ENCODE data around the gene SMOC1. TPM values are rescaled to one million over a fixed set of nuclear protein-coding genes. Genes with fewer than 3 reads are reported as not detected.

Gene SMOC1
- total RNA-seq, 2 donors from 2014 or later: not detected

GRCh38 chr14:70023871-70024270, 144.7 kb downstream of the SMOC1 start:
- ATAC-seq (no peak), DNase-seq (no peak)
- Mint-ChIP-seq H3K27ac (no peak overlapping the region), H3K4me3 (no peak overlapping the region), H3K36me3 (ENCODE audit: low read depth) (no peaks in the 10 kb centered on the region), H3K4me1 (peaks cover 11% of the 10 kb centered on the region), H3K27me3 (peaks cover 35% of the 10 kb centered on the region)
- no peaks in the 10 kb centered on the region for H3K9me3 ChIP-seq (ENCODE audit: control insufficient read depth, low read length, poor library complexity, severe bottlenecking)

- ATAC-seq (peak; percentile 58), DNase-seq (peak; percentile 17 to 48 (median 26))
- H3K27ac Mint-ChIP-seq: peak overlapping the region; percentile 14
- peaks cover 7% of the 10 kb centered on the region for H3K4me1 Mint-ChIP-seq
- H3K9me3 ChIP-seq (ENCODE audit: control insufficient read depth, low read length, poor library complexity, severe bottlenecking): no peaks in the 10 kb centered on the region
- no peak overlapping the region for H3K4me3 Mint-ChIP-seq
- peaks cover 2% of the 10 kb centered on the region for H3K36me3 Mint-ChIP-seq (ENCODE audit: low read depth)
- peaks cover 40% of the 10 kb centered on the region for H3K27me3 Mint-ChIP-seq
Observed at GRCh38 chr14:70027785-70028428, 148.7 kb downstream of the SMOC1 start.

- H3K27ac Mint-ChIP-seq: no peak overlapping the region
- ATAC-seq: no peak
- peaks cover 45% of the 10 kb centered on the region for H3K27me3 Mint-ChIP-seq
- H3K9me3 ChIP-seq (ENCODE audit: control insufficient read depth, low read length, poor library complexity, severe bottlenecking): no peaks in the 10 kb centered on the region
- no peak overlapping the region for H3K4me3 Mint-ChIP-seq
- peaks cover 7% of the 10 kb centered on the region for H3K4me1 Mint-ChIP-seq
- no peak for DNase-seq
- H3K36me3 Mint-ChIP-seq (ENCODE audit: low read depth): peaks cover 3% of the 10 kb centered on the region
Observed at GRCh38 chr14:70029296-70030132, 150.3 kb downstream of the SMOC1 start.

- H3K4me3 Mint-ChIP-seq: no peak overlapping the region
- H3K4me1 Mint-ChIP-seq: peaks cover 5% of the 10 kb centered on the region
- no peak overlapping the region for H3K27ac Mint-ChIP-seq
- peaks cover 4% of the 10 kb centered on the region for H3K36me3 Mint-ChIP-seq (ENCODE audit: low read depth)
- H3K27me3 Mint-ChIP-seq: peaks cover 44% of the 10 kb centered on the region
- no peaks in the 10 kb centered on the region for H3K9me3 ChIP-seq (ENCODE audit: control insufficient read depth, low read length, poor library complexity, severe bottlenecking)
- DNase-seq (no peak), ATAC-seq (no peak)
Observed at GRCh38 chr14:70032016-70032415, 152.8 kb downstream of the SMOC1 start.

GRCh38 chr14:70032447-70032846, 153.2 kb downstream of the SMOC1 start:
- DNase-seq (no peak), ATAC-seq (no peak)
- Mint-ChIP-seq H3K36me3 (ENCODE audit: low read depth) (peaks cover 4% of the 10 kb centered on the region), H3K27me3 (peaks cover 44% of the 10 kb centered on the region), H3K4me1 (peaks cover 5% of the 10 kb centered on the region), H3K4me3 (no peak overlapping the region), H3K27ac (no peak overlapping the region)
- H3K9me3 ChIP-seq (ENCODE audit: control insufficient read depth, low read length, poor library complexity, severe bottlenecking): no peaks in the 10 kb centered on the region

GRCh38 chr14:70033116-70033515, 153.9 kb downstream of the SMOC1 start:
- ATAC-seq (no peak), DNase-seq (no peak)
- no peak overlapping the region for H3K27ac Mint-ChIP-seq
- H3K9me3 ChIP-seq (ENCODE audit: control insufficient read depth, low read length, poor library complexity, severe bottlenecking): no peaks in the 10 kb centered on the region
- H3K4me3 Mint-ChIP-seq: no peak overlapping the region
- peaks cover 2% of the 10 kb centered on the region for H3K4me1 Mint-ChIP-seq
- H3K27me3 Mint-ChIP-seq: peaks cover 41% of the 10 kb centered on the region
- peaks cover 4% of the 10 kb centered on the region for H3K36me3 Mint-ChIP-seq (ENCODE audit: low read depth)

GRCh38 chr14:70033561-70033960, 154.3 kb downstream of the SMOC1 start:
- H3K27me3 Mint-ChIP-seq: peaks cover 37% of the 10 kb centered on the region
- no peak overlapping the region for H3K27ac Mint-ChIP-seq
- no peaks in the 10 kb centered on the region for H3K9me3 ChIP-seq (ENCODE audit: control insufficient read depth, low read length, poor library complexity, severe bottlenecking)
- H3K4me3 Mint-ChIP-seq: no peak overlapping the region
- peaks cover 4% of the 10 kb centered on the region for H3K36me3 Mint-ChIP-seq (ENCODE audit: low read depth)
- DNase-seq (no peak), ATAC-seq (no peak)
- H3K4me1 Mint-ChIP-seq: no peaks in the 10 kb centered on the region

GRCh38 chr14:70034257-70034656, 155.0 kb downstream of the SMOC1 start:
- no peaks in the 10 kb centered on the region for H3K9me3 ChIP-seq (ENCODE audit: control insufficient read depth, low read length, poor library complexity, severe bottlenecking)
- ATAC-seq (no peak), DNase-seq (no peak)
- H3K4me3 Mint-ChIP-seq: no peak overlapping the region
- peaks cover 4% of the 10 kb centered on the region for H3K36me3 Mint-ChIP-seq (ENCODE audit: low read depth)
- no peaks in the 10 kb centered on the region for H3K4me1 Mint-ChIP-seq
- H3K27ac Mint-ChIP-seq: peak overlapping the region; percentile 73
- peaks cover 38% of the 10 kb centered on the region for H3K27me3 Mint-ChIP-seq

GRCh38 chr14:70036665-70037064, 157.4 kb downstream of the SMOC1 start:
- H3K36me3 Mint-ChIP-seq (ENCODE audit: low read depth): peaks cover 2% of the 10 kb centered on the region
- H3K27ac Mint-ChIP-seq: no peak overlapping the region
- H3K4me1 Mint-ChIP-seq: no peaks in the 10 kb centered on the region
- no peak overlapping the region for H3K4me3 Mint-ChIP-seq
- no peaks in the 10 kb centered on the region for H3K9me3 ChIP-seq (ENCODE audit: control insufficient read depth, low read length, poor library complexity, severe bottlenecking)
- ATAC-seq: no peak
- H3K27me3 Mint-ChIP-seq: peaks cover 51% of the 10 kb centered on the region
- DNase-seq: no peak

- peaks cover 80% of the 10 kb centered on the region for H3K27me3 Mint-ChIP-seq
- no peak for ATAC-seq
- DNase-seq: no peak
- H3K27ac Mint-ChIP-seq: no peak overlapping the region
- peaks cover 4% of the 10 kb centered on the region for H3K36me3 Mint-ChIP-seq (ENCODE audit: low read depth)
- no peak overlapping the region for H3K4me3 Mint-ChIP-seq
- peaks cover 3% of the 10 kb centered on the region for H3K4me1 Mint-ChIP-seq
- H3K9me3 ChIP-seq (ENCODE audit: control insufficient read depth, low read length, poor library complexity, severe bottlenecking): no peaks in the 10 kb centered on the region
Observed at GRCh38 chr14:70043001-70043400, 163.8 kb downstream of the SMOC1 start.

GRCh38 chr14:70045310-70045709, 166.1 kb downstream of the SMOC1 start:
- H3K4me1 Mint-ChIP-seq: peaks cover 3% of the 10 kb centered on the region
- no peak overlapping the region for H3K4me3 Mint-ChIP-seq
- H3K9me3 ChIP-seq (ENCODE audit: control insufficient read depth, low read length, poor library complexity, severe bottlenecking): no peaks in the 10 kb centered on the region
- no peak overlapping the region for H3K27ac Mint-ChIP-seq
- H3K36me3 Mint-ChIP-seq (ENCODE audit: low read depth): peaks cover 4% of the 10 kb centered on the region
- ATAC-seq (no peak), DNase-seq (no peak)
- peaks cover 74% of the 10 kb centered on the region for H3K27me3 Mint-ChIP-seq

- no peaks in the 10 kb centered on the region for H3K9me3 ChIP-seq (ENCODE audit: control insufficient read depth, low read length, poor library complexity, severe bottlenecking)
- H3K27ac Mint-ChIP-seq: no peak overlapping the region
- peaks cover 4% of the 10 kb centered on the region for H3K36me3 Mint-ChIP-seq (ENCODE audit: low read depth)
- no peak for DNase-seq
- ATAC-seq: no peak
- peaks cover 67% of the 10 kb centered on the region for H3K27me3 Mint-ChIP-seq
- peaks cover 3% of the 10 kb centered on the region for H3K4me1 Mint-ChIP-seq
- no peak overlapping the region for H3K4me3 Mint-ChIP-seq
Observed at GRCh38 chr14:70045844-70046535, 166.8 kb downstream of the SMOC1 start.

GRCh38 chr14:70047598-70048312, 168.5 kb downstream of the SMOC1 start:
- H3K27me3 Mint-ChIP-seq: peaks cover 54% of the 10 kb centered on the region
- no peak for ATAC-seq
- H3K36me3 Mint-ChIP-seq (ENCODE audit: low read depth): peaks cover 4% of the 10 kb centered on the region
- no peaks in the 10 kb centered on the region for H3K9me3 ChIP-seq (ENCODE audit: control insufficient read depth, low read length, poor library complexity, severe bottlenecking)
- no peak overlapping the region for H3K27ac Mint-ChIP-seq
- no peak overlapping the region for H3K4me3 Mint-ChIP-seq
- peaks cover 3% of the 10 kb centered on the region for H3K4me1 Mint-ChIP-seq
- DNase-seq: no peak

All from T-helper 17 cell (primary cell).